ENCODE measurements around the gene ARHGAP9.

ARHGAP9 gene

GRCh38 chr12:57477710-57478681 is 1.7 kb downstream of the ARHGAP9 start:
- TF ChIP-seq CTCF (IDR thresholded peaks at IDR 0.05; ENCODE audit: insufficient read depth, missing control alignments) = no peak
- no peak for DNase-seq (ENCODE audit: insufficient read length, low spot score)
- FAIRE-seq = no peak

GRCh38 chr12:57476993-57477709 is 2.5 kb downstream of the ARHGAP9 start:
- no peak for FAIRE-seq
- no peak for TF ChIP-seq CTCF (IDR thresholded peaks at IDR 0.05; ENCODE audit: insufficient read depth, missing control alignments)
- no peak for DNase-seq (ENCODE audit: insufficient read length, low spot score)

- no peak for TF ChIP-seq CTCF (IDR thresholded peaks at IDR 0.05; ENCODE audit: insufficient read depth, missing control alignments)
- no peak for DNase-seq (ENCODE audit: insufficient read length, low spot score)
- no peak for FAIRE-seq
Observed at GRCh38 chr12:57476162-57476992, 3.3 kb downstream of the ARHGAP9 start.

GRCh38 chr12:57475271-57476161 is 4.2 kb downstream of the ARHGAP9 start:
- no peak for FAIRE-seq

GRCh38 chr12:57474862-57475261 is 4.8 kb downstream of the ARHGAP9 start:
- no peak for FAIRE-seq
- no peak for TF ChIP-seq CTCF (IDR thresholded peaks at IDR 0.05; ENCODE audit: insufficient read depth, missing control alignments)
- no peak for DNase-seq (ENCODE audit: insufficient read length, low spot score)

More at GRCh38 chr12:57475271-57476161, 4.2 kb downstream of the ARHGAP9 start:
- DNase-seq (ENCODE audit: insufficient read length, low spot score) = no peak
- TF ChIP-seq CTCF (IDR thresholded peaks at IDR 0.05; ENCODE audit: insufficient read depth, missing control alignments) = no peak

- no peak for FAIRE-seq
- DNase-seq (ENCODE audit: insufficient read length, low spot score) = no peak
- TF ChIP-seq CTCF (IDR thresholded peaks at IDR 0.05; ENCODE audit: insufficient read depth, missing control alignments) = no peak
Observed at GRCh38 chr12:57474430-57474829, 5.2 kb downstream of the ARHGAP9 start.

Data from D721Med (cell line).